Loucy (cell line): ENCODE results near the gene CASP9.

Experiments
- H2AFZ ChIP-seq: fragments of 200-600 bp; sonication (generic); 2 replicates; pipeline ENCODE4 v1.6.0; 2016; ENCODE audit warnings: antibody characterized with exemption, mild to moderate bottlenecking, low read length, moderate library complexity
- H3F3A ChIP-seq: fragments of 200-600 bp; 2 replicates; pipeline ENCODE4 v1.6.0; 2016; ENCODE audit warnings: antibody characterized with exemption, low read depth, mild to moderate bottlenecking
- H3K27me3 ChIP-seq: fragments of 200-600 bp; sonication (generic); 2 replicates; pipeline ENCODE4 v1.6.1; 2014; ENCODE audit warnings: low read length, mild to moderate bottlenecking; ENCODE audit not compliant: insufficient read depth, poor library complexity, severe bottlenecking
- H3K36me3 ChIP-seq: fragments of 200-600 bp; sonication (generic); 2 replicates; pipeline ENCODE4 v1.6.1; 2016; ENCODE audit warnings: low read length; ENCODE audit not compliant: insufficient read depth
- H3K4me1 ChIP-seq: fragments of 200-600 bp; sonication (generic); 2 replicates; pipeline ENCODE4 v1.5.1; 2014; ENCODE audit warnings: low read length, mild to moderate bottlenecking; ENCODE audit not compliant: insufficient read depth, poor library complexity, severe bottlenecking
- H3K4me2 ChIP-seq: fragments of 200-600 bp; sonication (generic); 2 replicates; pipeline ENCODE4 v1.6.0; 2014; ENCODE audit warnings: antibody characterized with exemption, low read length, low read depth, mild to moderate bottlenecking; ENCODE audit not compliant: poor library complexity, severe bottlenecking
- H3K4me3 ChIP-seq: fragments of 200-600 bp; sonication (generic); 2 replicates; pipeline ENCODE4 v1.5.1; 2014; ENCODE audit warnings: low read length, mild to moderate bottlenecking, mixed read lengths; ENCODE audit not compliant: poor library complexity, severe bottlenecking
- H3K79me2 ChIP-seq: fragments of 200-600 bp; sonication (generic); 2 replicates; pipeline ENCODE4 v1.6.1; 2014; ENCODE audit warnings: low read length; ENCODE audit not compliant: insufficient read depth
- H3K9ac ChIP-seq: fragments of 200-600 bp; sonication (generic); 2 replicates; pipeline ENCODE4 v1.6.0; 2014; ENCODE audit warnings: mild to moderate bottlenecking, low read depth, low read length, moderate library complexity; ENCODE audit not compliant: poor library complexity, severe bottlenecking
- H3K9me2 ChIP-seq: fragments of 200-600 bp; sonication (generic); replicated peaks from 2 replicates; pipeline ENCODE4 v1.6.1; 2016; ENCODE audit warnings: low read depth, low read length, mixed read lengths
- H3K9me3 ChIP-seq: fragments of 200-600 bp; sonication (generic); 2 replicates; pipeline ENCODE4 v1.6.1; 2014; ENCODE audit warnings: mild to moderate bottlenecking, antibody characterized with exemption, low read length, low read depth; ENCODE audit not compliant: insufficient read depth
- H4K20me1 ChIP-seq: fragments of 200-600 bp; sonication (generic); 2 replicates; pipeline ENCODE4 v1.6.0; 2014; ENCODE audit warnings: antibody characterized with exemption, low read length, mild to moderate bottlenecking; ENCODE audit not compliant: insufficient read depth, poor library complexity, severe bottlenecking
- CTCF ChIP-seq: fragments of 200-600 bp; sonication (generic); conservative IDR thresholded peaks from 2 replicates; pipeline ENCODE4 v1.5.1; 2014; ENCODE audit warnings: mild to moderate bottlenecking, antibody characterized with exemption, low read length
- EZH2phosphoT487 ChIP-seq: fragments of 200-600 bp; IDR thresholded peaks from 2 replicates; pipeline ENCODE4 v1.6.1; 2018; ENCODE audit warnings: antibody characterized with exemption, mild to moderate bottlenecking, moderate library complexity, borderline replicate concordance

Gene CASP9

DNA sequence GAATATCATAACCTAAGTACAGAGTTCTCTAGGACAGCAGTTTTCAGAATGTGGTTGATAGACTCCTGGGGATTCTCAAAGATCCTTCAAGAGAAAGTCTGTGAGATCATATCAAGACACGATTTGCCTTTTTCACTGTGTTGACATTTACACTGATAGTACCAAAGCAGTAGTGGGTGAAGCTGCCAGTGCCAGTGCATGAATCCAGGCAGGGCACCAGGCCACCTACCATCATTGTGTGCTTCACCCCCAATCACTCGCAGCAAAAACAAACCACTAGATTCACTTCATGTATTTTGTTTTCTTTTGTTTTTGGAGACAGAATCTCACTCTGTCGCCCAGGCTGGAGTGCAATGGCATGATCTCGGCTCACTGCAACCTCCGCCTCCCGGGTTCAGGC is 26.6 kb upstream of the CASP9 start:
- Histone ChIP-seq H3K79me2 (no peaks in the 10 kb centered on the region), H3K27me3 (no peaks in the 10 kb centered on the region), H2AFZ (no peak overlapping the region), H3K4me2 (no peak overlapping the region), H3K9me3 (no peaks in the 10 kb centered on the region), H3K9me2 (no peaks in the 10 kb centered on the region), H3K9ac (no peak overlapping the region), H3K4me3 (no peak overlapping the region), H3F3A (no peaks in the 10 kb centered on the region), H4K20me1 (no peaks in the 10 kb centered on the region), H3K36me3 (peaks cover 9% of the 10 kb centered on the region; the same call in 1 of the 2 replicates), H3K4me1 (no peaks in the 10 kb centered on the region)
- TF ChIP-seq EZH2phosphoT487 (no peak), CTCF (no peak)

DNA sequence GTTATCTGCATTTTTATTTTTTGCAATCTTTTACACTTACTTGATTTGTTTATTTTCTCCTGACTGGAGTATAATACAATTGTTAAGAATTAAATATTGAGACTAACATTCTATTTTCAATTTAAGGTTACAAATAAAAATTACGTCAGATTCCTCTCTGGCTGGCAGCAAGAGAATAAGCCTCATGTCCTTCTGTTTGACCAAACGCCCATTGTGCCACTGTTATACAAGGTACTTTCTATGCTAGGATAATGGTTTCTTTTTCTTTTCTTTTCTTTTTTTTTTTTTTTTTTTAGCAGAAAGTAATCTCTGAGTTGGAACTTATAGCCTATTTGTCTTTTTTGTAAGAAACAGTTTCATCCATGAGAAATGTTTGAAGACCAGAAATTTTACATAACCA is 22.6 kb upstream of the CASP9 start:
- Histone ChIP-seq H2AFZ (no peak overlapping the region), H3K4me1 (no peaks in the 10 kb centered on the region), H3K4me2 (no peak overlapping the region), H3K79me2 (no peaks in the 10 kb centered on the region), H3K36me3 (peaks cover 12% of the 10 kb centered on the region; the same call in 1 of the 2 replicates), H3K9me2 (no peaks in the 10 kb centered on the region), H4K20me1 (no peaks in the 10 kb centered on the region), H3F3A (no peaks in the 10 kb centered on the region), H3K9me3 (no peaks in the 10 kb centered on the region), H3K9ac (no peak overlapping the region), H3K27me3 (no peaks in the 10 kb centered on the region), H3K4me3 (no peak overlapping the region)
- no peak for TF ChIP-seq CTCF
- no peak for TF ChIP-seq EZH2phosphoT487

DNA sequence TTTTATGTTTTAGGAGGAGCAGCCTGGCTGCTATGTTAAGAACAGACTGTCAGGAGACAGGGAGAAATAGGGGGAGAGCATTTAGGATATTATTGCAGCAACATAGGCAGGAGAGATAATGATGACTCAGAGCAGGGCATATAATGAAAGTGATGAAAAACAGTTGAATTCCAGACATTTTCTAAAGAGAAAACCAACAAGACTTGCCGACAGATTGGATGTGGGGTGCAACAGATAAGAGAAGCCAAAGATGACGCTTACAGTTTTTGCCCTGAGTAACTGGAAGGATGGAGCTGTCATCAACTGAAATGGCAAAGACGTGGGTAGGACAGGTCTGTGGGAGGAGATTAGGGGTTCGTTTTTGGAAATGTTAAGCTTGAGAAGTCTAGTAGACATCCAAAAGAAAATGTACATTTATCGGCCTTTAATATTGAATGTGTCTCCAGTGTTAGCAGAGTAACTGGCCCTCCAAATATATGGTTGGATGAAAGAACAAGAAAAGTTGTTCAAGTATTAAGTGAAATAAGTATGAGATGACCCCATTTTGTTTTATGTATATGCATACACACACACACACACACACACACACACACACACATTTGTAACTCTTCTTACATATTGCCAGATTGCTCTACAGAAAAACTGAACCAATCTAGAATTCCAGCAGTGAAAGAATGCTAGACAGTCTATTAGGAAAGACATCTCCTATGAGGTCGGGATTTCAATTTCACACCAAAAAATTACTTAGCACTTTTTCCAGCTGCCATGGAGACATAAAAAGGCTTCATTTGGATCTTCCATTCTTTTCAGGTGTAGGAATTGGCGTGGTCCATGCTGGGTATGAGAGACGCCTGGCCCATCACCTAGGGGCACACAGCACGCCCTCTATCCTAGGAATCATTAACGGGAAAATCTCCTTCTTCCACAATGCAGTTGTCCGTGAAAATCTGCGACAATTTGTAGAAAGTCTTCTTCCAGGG is 19.9 kb upstream of the CASP9 start:
- Histone ChIP-seq H3K9me3 (no peaks in the 10 kb centered on the region), H4K20me1 (no peaks in the 10 kb centered on the region), H3K9me2 (no peaks in the 10 kb centered on the region), H3K4me3 (no peak overlapping the region), H3K36me3 (peaks cover 12% of the 10 kb centered on the region; the same call in 1 of the 2 replicates), H3K79me2 (no peaks in the 10 kb centered on the region), H3K4me1 (no peaks in the 10 kb centered on the region), H3F3A (no peaks in the 10 kb centered on the region), H3K27me3 (no peaks in the 10 kb centered on the region), H3K9ac (no peak overlapping the region), H3K4me2 (no peak overlapping the region), H2AFZ (no peak overlapping the region)
- TF ChIP-seq EZH2phosphoT487, result no peak
